ENCODE measurements around the gene PABPN1L.

DNA sequence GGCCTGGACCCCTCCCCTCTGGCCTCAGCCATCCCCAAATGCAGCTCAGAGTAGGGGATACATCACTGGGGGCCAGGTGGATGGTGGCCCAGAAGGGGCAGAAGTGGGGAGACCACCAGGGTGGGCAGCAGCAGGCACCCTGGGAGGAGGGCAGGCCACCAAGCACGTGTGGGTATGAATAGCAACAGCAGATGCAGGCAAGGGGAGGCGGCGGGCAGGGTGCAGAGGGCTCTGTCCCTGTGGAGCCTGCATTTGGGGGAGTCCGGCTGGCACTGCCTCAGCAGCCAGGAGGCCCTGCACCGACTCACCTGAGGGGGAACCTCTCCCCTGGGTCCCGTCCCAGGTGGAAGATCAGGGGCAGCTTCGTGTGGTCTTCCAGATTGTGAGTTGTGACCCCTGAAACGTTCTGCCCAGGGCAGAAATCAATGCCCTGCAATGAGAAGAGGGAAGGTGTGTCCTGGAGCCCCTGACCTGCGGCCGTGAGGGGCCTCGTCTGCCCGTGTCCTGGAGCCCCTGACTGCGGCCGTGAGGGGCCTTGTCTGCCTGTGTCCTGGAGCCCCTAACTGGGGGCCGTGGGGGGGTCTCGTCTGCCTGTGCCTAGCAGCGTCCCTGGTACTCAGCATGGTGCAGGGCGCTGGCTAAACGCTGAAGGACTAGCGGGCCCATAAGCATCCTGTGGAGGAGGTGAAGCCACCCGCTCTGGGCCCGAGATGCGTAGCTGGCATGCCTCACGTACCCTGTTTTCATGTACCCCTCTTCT lies 44.0 kb downstream of the PABPN1L start:
- TF ChIP-seq EZH2phosphoT487 (IDR thresholded peaks at IDR 0.05): no peak
- TF ChIP-seq, protein P1, sequence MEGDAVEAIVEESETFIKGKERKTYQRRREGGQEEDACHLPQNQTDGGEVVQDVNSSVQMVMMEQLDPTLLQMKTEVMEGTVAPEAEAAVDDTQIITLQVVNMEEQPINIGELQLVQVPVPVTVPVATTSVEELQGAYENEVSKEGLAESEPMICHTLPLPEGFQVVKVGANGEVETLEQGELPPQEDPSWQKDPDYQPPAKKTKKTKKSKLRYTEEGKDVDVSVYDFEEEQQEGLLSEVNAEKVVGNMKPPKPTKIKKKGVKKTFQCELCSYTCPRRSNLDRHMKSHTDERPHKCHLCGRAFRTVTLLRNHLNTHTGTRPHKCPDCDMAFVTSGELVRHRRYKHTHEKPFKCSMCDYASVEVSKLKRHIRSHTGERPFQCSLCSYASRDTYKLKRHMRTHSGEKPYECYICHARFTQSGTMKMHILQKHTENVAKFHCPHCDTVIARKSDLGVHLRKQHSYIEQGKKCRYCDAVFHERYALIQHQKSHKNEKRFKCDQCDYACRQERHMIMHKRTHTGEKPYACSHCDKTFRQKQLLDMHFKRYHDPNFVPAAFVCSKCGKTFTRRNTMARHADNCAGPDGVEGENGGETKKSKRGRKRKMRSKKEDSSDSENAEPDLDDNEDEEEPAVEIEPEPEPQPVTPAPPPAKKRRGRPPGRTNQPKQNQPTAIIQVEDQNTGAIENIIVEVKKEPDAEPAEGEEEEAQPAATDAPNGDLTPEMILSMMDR (IDR thresholded peaks at IDR 0.05): no peak

Data from neural progenitor cell (in vitro differentiated cells).